C4-2B (cell line): Measurements from ENCODE around the gene NTRK1.

Source experiments
- H3K27ac ChIP-seq: fragments of 450-650 bp; 2 replicates; pipeline ENCODE4 v1.5.1; 2017
- ZFX ChIP-seq: fragments of 450-650 bp; IDR thresholded peaks from 2 replicates; pipeline ENCODE4 v1.6.1; 2017
- TF ChIP-seq, protein P1 (sequence below): fragments of 450-650 bp; conservative IDR thresholded peaks from 2 replicates; pipeline ENCODE4 v1.5.1; 2017; ENCODE audit warnings: mild to moderate bottlenecking

The NTRK1 gene

DNA sequence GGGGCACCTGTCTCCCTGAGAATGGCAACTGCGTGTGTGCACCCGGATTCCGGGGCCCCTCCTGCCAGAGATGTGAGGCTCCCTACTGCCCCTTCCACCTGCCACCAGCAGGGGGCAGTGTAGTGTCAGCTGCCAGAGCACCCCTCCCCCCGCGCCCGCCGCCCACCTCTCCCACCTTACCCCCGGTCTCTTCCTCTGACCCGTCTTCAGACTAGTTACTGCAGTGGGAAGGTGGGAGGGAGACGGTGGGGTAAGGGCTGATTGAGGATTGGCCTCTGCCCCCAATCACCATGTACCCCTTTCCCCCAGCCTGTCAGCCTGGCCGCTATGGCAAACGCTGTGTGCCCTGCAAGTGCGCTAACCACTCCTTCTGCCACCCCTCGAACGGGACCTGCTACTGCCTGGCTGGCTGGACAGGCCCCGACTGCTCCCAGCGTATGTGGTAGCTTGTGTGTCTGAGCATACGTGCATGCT, 49.7 kb downstream of the NTRK1 start:
- no peak overlapping the region for H3K27ac ChIP-seq
- TF ChIP-seq ZFX = no peak
- TF ChIP-seq, protein P1, sequence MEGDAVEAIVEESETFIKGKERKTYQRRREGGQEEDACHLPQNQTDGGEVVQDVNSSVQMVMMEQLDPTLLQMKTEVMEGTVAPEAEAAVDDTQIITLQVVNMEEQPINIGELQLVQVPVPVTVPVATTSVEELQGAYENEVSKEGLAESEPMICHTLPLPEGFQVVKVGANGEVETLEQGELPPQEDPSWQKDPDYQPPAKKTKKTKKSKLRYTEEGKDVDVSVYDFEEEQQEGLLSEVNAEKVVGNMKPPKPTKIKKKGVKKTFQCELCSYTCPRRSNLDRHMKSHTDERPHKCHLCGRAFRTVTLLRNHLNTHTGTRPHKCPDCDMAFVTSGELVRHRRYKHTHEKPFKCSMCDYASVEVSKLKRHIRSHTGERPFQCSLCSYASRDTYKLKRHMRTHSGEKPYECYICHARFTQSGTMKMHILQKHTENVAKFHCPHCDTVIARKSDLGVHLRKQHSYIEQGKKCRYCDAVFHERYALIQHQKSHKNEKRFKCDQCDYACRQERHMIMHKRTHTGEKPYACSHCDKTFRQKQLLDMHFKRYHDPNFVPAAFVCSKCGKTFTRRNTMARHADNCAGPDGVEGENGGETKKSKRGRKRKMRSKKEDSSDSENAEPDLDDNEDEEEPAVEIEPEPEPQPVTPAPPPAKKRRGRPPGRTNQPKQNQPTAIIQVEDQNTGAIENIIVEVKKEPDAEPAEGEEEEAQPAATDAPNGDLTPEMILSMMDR = peak; percentile 98

DNA sequence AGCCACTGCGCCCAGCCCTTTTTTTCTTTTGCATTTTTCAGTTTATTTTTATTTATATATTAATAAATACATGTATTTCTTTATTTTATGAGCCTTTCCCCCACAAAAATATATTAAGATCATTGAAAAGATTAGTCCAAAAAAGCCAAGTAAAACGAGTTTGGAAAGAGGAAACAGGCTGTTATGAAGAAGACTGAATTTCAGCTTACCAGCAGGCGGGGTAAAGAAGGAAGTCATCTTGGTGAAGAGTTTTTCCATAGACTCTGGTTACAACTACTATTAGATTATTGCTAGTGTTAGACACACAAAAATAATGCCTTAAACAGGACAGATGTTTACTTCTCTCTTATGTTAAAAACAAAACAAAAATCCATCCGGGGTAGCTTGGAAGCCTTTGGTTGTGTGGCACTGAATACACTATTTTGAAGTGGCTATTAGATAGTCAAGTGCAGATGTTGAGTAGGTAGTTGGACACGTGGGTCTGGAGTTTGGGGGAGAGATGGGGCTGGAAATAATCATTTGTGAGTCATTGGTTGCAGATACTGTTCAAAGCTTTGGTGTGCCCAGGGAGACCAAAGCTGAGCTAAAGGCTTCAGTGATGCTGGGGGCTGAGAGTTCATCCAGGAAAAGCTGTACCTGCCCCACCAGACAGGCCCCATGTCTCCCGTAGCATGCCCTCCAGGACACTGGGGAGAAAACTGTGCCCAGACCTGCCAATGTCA, 51.1 kb downstream of the NTRK1 start:
- H3K27ac ChIP-seq = no peak overlapping the region
- no peak for TF ChIP-seq ZFX
- TF ChIP-seq, protein P1 = no peak

DNA sequence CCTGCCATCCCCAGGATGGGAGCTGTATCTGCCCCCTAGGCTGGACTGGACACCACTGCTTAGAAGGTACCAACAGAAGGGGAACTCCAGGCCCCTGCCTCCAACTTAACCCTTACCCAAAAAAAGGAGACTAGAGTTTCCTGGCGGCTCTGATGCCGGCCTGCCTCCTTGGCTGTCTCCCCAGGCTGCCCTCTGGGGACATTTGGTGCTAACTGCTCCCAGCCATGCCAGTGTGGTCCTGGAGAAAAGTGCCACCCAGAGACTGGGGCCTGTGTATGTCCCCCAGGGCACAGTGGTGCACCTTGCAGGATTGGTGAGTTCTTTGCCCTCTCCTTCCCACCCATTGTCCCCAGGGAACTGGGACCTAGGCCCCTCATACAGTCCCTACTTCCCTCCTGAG, 51.6 kb downstream of the NTRK1 start:
- no peak overlapping the region for H3K27ac ChIP-seq
- TF ChIP-seq, protein P1 = no peak
- TF ChIP-seq ZFX = no peak

DNA sequence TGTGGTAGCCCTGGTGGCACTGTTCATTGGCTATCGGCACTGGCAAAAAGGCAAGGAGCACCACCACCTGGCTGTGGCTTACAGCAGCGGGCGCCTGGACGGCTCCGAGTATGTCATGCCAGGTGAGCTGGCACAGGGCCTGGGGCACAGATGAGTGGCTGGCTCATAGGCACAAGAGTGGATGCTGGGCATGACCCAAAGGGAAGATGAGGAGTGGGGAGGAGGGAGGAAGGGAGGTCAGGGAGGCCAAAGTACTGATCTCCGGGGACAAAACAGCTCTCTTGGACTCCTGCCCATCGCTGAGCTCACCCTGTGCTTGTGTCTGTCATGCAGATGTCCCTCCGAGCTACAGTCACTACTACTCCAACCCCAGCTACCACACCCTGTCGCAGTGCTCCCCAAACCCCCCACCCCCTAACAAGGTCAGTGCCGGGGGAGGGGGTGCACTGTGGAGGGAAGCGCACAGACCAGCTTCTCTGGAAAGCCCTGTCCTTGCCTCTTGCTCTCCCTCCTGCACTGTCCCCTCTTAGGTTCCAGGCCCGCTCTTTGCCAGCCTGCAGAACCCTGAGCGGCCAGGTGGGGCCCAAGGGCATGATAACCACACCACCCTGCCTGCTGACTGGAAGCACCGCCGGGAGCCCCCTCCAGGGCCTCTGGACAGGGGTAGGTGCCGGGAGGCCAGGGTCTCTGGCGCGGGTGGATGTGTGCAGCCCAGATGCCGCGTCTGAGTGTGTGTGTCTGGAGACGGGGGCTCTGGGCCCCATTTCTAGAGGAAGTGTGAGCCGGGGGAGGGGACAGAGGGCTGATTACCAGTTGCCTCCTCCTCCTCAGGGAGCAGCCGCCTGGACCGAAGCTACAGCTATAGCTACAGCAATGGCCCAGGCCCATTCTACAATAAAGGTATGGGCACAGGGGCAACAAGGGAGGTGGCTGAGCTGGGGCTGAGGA, 52.5 kb downstream of the NTRK1 start:
- TF ChIP-seq, protein P1 = no peak; the same call in 1 of the 2 replicates
- TF ChIP-seq ZFX = no peak
- H3K27ac ChIP-seq = no peak overlapping the region

DNA sequence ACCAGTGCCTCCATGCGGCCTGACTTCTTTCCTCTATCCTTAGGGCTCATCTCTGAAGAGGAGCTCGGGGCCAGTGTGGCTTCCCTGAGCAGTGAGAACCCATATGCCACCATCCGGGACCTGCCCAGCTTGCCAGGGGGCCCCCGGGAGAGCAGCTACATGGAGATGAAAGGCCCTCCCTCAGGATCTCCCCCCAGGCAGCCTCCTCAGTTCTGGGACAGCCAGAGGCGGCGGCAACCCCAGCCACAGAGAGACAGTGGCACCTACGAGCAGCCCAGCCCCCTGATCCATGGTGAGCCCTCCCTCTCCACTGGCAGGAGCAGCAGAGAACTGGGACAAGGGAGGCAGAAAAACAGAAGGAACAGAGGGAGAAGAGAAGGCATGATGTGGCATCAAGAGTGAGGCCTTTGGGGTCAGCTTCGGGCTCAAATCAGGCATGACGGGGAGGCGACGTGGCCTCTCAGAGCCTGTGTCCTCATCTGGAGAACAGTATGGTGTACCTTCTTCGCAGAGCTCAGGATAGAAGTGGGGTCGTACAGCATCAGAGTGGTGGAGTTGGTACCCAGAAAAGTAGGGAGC, 53.2 kb downstream of the NTRK1 start:
- TF ChIP-seq, protein P1 = no peak
- TF ChIP-seq ZFX = no peak
- no peak overlapping the region for H3K27ac ChIP-seq

DNA sequence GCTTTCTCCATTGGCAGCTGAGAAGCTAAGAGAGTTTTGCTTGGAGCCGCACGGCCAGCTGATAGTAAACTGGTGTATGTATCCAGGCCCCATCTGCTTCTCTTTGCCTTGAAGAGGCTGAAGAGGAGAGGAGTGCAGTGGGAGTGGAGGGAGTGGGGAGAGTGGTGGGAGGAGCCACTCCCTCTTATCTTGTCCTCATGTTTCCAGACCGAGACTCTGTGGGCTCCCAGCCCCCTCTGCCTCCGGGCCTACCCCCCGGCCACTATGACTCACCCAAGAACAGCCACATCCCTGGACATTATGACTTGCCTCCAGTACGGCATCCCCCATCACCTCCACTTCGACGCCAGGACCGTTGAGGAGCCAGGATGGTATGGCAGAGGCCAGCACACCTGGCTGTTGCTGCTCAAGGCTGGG, 53.8 kb downstream of the NTRK1 start:
- no peak for TF ChIP-seq ZFX
- TF ChIP-seq, protein P1 = no peak

More for the DNA sequence above, 53.8 kb downstream of the NTRK1 start:
- H3K27ac ChIP-seq = no peak overlapping the region
